Germinal center (tissue), 1 donor: ENCODE data around the gene PARM1.

ENCODE experiments used
- DNase-seq: peaks from one replicate; pipeline ENCODE4 v3.0.0; 2012; ENCODE audit warnings: mixed read lengths, low spot score

The PARM1 gene

DNA sequence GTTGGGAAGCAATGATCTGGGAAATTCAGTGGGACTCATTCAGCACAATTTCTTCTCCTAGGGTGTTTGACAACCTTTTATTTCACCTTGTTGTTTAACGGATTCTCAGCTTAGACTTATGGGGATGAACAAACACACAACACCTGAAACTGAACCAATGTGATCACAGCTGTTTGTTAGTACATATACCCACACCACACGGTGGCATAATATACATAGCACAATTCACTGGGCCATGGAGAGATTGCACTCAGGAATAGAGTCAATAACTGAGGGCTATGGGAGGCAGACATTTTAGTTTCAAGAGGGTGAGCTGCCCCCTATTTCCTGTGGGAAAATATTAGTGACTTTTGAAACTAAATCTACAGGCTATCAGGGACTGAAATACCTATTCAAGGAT, 148.0 kb downstream of the PARM1 start:
- no peak for DNase-seq

DNA sequence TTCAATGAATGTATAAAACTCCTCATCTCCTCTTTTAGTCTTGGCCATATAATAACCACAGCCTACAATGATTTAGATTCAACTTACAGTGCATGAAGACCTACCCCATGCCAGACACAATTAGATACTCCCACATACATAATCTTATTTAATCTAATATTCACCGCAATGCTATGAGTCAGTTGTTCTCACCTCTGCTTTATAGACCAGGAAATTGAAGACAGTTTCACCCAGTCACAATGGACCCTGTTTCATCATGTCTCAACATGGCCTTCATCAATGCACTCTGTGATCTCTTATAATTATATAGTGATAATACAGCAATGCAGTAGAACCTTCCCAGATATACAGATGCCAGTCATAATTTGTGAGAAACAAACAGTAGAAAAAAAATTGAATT, 148.6 kb downstream of the PARM1 start:
- no peak for DNase-seq

DNA sequence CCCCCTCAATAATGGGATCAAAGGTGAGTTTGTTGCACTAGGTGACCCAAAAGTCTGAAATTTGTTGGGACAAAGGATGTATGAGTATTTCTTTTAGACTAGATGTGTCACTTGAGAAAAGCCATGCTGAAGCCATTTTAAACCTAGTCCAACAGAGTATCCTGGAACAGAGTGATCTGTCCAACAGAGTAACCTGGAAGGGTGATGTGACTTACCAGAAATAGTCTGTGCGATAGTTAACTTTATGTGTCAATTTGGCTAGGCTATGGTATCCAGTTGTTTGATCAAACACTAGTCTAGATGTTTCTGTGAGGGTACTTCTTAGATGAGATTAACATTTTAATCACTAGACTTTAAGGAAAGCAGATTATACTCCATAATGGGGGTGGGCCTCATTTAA, 154.5 kb downstream of the PARM1 start:
- no peak for DNase-seq

DNA sequence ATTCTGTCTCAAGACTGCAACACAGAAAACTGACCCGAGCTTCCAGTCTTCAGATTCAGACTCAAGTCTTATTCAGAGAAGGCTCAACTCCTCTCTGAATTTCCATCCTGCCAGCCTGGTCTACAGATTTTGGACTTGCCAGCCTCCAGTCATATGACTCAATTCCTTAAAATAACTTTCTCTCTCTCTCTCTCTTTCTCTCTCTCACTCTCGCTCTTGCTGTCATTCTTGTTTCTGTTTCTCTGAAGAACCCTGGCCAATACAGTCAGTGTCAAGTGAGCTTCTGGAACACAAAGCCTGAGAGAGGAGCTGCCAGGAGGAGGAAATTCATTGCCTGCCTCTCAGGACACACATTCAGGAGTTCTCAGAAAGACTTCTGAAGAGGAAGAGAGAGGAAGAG, 154.9 kb downstream of the PARM1 start:
- no peak for DNase-seq

GRCh38 chr4:75089206-75089605, 156.3 kb downstream of the PARM1 start:
- DNase-seq: no peak

DNA sequence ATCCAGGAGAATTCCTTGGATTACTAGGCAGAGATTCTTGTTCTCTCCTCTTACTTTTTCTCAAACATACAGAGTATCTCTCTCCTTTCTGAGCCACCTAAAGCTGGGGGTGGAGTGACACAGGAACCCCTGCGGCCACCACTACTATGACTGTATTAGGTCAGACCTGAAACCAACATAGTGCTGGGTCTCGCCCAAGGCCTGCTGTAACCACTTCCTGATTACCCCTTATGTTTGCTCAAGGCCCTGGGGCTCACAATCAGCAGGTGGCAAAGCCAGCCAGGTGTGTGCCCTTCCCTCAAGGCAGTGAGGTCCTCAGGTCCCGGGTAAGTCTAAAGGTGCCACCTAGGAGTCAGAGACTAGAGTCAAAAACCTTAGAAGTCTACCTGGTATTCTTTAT, 166.4 kb downstream of the PARM1 start:
- DNase-seq: peak; percentile 9
